ENCODE measurements around the gene CCDC88C. TPM values are rescaled to one million over a fixed set of nuclear protein-coding genes. Genes with fewer than 3 reads are reported as not detected.

CCDC88C gene
- total RNA-seq, 1 experiment from 2014 or later = 64.8 TPM

DNA sequence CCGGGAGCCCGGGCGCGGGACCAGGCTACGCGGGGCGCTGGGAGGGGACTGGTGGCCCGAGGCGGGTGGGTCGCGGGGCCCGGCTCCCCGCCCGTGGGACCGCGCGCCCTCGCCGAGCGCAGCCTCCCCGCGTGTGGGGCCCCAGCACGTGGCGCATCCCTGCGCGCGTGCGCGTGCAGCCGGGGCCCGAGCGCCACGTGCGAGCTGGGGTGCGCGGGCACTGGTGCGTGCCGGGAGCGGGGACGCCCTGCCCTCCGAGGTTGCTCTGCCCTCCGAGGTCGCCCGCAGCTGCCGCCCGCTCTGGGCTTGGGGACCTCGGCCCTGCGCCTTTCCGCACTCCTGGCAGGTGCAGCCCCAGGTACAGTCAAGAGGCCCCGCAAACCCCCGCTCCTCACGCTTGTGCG, 365 bp upstream of the CCDC88C start:
- DNase-seq (ENCODE audit: low spot score) = peak; percentile 46
- POLR2A ChIA-PET = interaction anchor here (1.3 kb wide), 1 partner anchor 63 kb away, joined by 3 read pairs; no protein-coding TSS in a partner anchor
- CTCF ChIA-PET = interaction anchor here (0.6 to 7.0 kb wide), 20 partner anchors 9 to 512 kb away, joined by 3 to 97 read pairs (median 4); no protein-coding TSS in a partner anchor
- TF ChIP-seq, protein P1, sequence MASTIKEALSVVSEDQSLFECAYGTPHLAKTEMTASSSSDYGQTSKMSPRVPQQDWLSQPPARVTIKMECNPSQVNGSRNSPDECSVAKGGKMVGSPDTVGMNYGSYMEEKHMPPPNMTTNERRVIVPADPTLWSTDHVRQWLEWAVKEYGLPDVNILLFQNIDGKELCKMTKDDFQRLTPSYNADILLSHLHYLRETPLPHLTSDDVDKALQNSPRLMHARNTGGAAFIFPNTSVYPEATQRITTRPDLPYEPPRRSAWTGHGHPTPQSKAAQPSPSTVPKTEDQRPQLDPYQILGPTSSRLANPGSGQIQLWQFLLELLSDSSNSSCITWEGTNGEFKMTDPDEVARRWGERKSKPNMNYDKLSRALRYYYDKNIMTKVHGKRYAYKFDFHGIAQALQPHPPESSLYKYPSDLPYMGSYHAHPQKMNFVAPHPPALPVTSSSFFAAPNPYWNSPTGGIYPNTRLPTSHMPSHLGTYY (CRISPR knock-in tag; IDR thresholded peaks at IDR 0.05) = 0 out of 2 replicates have a peak, but pooled peaks have one; percentile 32
- TF ChIP-seq CBFB (CRISPR knock-in tag; IDR thresholded peaks at IDR 0.05; ENCODE audit: low read depth) (no peak), SMAD4 (CRISPR knock-in tag; IDR thresholded peaks at IDR 0.05) (no peak), FOXP1 (CRISPR knock-in tag; IDR thresholded peaks at IDR 0.05; ENCODE audit: borderline replicate concordance) (peak; percentile 98), FOXK1 (CRISPR knock-in tag; IDR thresholded peaks at IDR 0.05) (peak; percentile 88), GABPB1 (CRISPR knock-in tag; IDR thresholded peaks at IDR 0.05) (peak; percentile 26; the same call in 1 of the 2 replicates), NFYB (CRISPR knock-in tag; conservative IDR thresholded peaks at IDR 0.05; ENCODE audit: low read depth) (0 out of 2 replicates have a peak, but pooled peaks have one; percentile 30), SP1 (CRISPR knock-in tag; conservative IDR thresholded peaks at IDR 0.05) (peak; percentile 43; the same call in 1 of the 2 replicates), NR3C1 (CRISPR knock-in tag; conservative IDR thresholded peaks at IDR 0.05; ENCODE audit: low read depth) (no peak), NR2C2 (CRISPR knock-in tag; IDR thresholded peaks at IDR 0.05) (peak; percentile 72), NFATC4 (CRISPR knock-in tag; IDR thresholded peaks at IDR 0.05) (no peak), TEAD1 (CRISPR knock-in tag; IDR thresholded peaks at IDR 0.05) (no peak), TCF7 (CRISPR knock-in tag; IDR thresholded peaks at IDR 0.05; ENCODE audit: low read depth) (peak; percentile 94), NR1H2 (CRISPR knock-in tag; IDR thresholded peaks at IDR 0.05) (no peak), PRRX2 (CRISPR knock-in tag; IDR thresholded peaks at IDR 0.05) (0 out of 2 replicates have a peak, but pooled peaks have one; percentile 24), ETV6 (CRISPR knock-in tag; IDR thresholded peaks at IDR 0.05) (peak; percentile 85)
- TF ChIP-seq, protein P2, sequence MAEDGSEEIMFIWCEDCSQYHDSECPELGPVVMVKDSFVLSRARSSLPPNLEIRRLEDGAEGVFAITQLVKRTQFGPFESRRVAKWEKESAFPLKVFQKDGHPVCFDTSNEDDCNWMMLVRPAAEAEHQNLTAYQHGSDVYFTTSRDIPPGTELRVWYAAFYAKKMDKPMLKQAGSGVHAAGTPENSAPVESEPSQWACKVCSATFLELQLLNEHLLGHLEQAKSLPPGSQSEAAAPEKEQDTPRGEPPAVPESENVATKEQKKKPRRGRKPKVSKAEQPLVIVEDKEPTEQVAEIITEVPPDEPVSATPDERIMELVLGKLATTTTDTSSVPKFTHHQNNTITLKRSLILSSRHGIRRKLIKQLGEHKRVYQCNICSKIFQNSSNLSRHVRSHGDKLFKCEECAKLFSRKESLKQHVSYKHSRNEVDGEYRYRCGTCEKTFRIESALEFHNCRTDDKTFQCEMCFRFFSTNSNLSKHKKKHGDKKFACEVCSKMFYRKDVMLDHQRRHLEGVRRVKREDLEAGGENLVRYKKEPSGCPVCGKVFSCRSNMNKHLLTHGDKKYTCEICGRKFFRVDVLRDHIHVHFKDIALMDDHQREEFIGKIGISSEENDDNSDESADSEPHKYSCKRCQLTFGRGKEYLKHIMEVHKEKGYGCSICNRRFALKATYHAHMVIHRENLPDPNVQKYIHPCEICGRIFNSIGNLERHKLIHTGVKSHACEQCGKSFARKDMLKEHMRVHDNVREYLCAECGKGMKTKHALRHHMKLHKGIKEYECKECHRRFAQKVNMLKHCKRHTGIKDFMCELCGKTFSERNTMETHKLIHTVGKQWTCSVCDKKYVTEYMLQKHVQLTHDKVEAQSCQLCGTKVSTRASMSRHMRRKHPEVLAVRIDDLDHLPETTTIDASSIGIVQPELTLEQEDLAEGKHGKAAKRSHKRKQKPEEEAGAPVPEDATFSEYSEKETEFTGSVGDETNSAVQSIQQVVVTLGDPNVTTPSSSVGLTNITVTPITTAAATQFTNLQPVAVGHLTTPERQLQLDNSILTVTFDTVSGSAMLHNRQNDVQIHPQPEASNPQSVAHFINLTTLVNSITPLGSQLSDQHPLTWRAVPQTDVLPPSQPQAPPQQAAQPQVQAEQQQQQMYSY (CRISPR knock-in tag; IDR thresholded peaks at IDR 0.05) = peak; percentile 49; the same call in 1 of the 2 replicates
- TF ChIP-seq, protein P3, sequence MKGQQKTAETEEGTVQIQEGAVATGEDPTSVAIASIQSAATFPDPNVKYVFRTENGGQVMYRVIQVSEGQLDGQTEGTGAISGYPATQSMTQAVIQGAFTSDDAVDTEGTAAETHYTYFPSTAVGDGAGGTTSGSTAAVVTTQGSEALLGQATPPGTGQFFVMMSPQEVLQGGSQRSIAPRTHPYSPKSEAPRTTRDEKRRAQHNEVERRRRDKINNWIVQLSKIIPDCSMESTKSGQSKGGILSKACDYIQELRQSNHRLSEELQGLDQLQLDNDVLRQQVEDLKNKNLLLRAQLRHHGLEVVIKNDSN (CRISPR knock-in tag; IDR thresholded peaks at IDR 0.05) = no peak
- TF ChIP-seq, protein P4, sequence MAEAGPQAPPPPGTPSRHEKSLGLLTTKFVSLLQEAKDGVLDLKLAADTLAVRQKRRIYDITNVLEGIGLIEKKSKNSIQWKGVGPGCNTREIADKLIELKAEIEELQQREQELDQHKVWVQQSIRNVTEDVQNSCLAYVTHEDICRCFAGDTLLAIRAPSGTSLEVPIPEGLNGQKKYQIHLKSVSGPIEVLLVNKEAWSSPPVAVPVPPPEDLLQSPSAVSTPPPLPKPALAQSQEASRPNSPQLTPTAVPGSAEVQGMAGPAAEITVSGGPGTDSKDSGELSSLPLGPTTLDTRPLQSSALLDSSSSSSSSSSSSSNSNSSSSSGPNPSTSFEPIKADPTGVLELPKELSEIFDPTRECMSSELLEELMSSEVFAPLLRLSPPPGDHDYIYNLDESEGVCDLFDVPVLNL (CRISPR knock-in tag; IDR thresholded peaks at IDR 0.05; ENCODE audit: borderline replicate concordance, low read depth) = 0 out of 2 replicates have a peak, but pooled peaks have one; percentile 67
- TF ChIP-seq, protein P5, sequence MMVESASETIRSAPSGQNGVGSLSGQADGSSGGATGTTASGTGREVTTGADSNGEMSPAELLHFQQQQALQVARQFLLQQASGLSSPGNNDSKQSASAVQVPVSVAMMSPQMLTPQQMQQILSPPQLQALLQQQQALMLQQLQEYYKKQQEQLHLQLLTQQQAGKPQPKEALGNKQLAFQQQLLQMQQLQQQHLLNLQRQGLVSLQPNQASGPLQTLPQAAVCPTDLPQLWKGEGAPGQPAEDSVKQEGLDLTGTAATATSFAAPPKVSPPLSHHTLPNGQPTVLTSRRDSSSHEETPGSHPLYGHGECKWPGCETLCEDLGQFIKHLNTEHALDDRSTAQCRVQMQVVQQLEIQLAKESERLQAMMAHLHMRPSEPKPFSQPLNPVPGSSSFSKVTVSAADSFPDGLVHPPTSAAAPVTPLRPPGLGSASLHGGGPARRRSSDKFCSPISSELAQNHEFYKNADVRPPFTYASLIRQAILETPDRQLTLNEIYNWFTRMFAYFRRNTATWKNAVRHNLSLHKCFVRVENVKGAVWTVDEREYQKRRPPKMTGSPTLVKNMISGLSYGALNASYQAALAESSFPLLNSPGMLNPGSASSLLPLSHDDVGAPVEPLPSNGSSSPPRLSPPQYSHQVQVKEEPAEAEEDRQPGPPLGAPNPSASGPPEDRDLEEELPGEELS (CRISPR knock-in tag; IDR thresholded peaks at IDR 0.05) = peak; percentile 98
- TF ChIP-seq, protein P6, sequence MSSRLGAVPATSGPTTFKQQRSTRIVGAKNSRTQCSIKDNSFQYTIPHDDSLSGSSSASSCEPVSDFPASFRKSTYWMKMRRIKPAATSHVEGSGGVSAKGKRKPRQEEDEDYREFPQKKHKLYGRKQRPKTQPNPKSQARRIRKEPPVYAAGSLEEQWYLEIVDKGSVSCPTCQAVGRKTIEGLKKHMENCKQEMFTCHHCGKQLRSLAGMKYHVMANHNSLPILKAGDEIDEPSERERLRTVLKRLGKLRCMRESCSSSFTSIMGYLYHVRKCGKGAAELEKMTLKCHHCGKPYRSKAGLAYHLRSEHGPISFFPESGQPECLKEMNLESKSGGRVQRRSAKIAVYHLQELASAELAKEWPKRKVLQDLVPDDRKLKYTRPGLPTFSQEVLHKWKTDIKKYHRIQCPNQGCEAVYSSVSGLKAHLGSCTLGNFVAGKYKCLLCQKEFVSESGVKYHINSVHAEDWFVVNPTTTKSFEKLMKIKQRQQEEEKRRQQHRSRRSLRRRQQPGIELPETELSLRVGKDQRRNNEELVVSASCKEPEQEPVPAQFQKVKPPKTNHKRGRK (CRISPR knock-in tag; IDR thresholded peaks at IDR 0.05; ENCODE audit: borderline replicate concordance) = no peak
- TF ChIP-seq, protein P7, sequence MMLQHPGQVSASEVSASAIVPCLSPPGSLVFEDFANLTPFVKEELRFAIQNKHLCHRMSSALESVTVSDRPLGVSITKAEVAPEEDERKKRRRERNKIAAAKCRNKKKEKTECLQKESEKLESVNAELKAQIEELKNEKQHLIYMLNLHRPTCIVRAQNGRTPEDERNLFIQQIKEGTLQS (CRISPR knock-in tag; conservative IDR thresholded peaks at IDR 0.05) = no peak
- TF ChIP-seq, protein P8, sequence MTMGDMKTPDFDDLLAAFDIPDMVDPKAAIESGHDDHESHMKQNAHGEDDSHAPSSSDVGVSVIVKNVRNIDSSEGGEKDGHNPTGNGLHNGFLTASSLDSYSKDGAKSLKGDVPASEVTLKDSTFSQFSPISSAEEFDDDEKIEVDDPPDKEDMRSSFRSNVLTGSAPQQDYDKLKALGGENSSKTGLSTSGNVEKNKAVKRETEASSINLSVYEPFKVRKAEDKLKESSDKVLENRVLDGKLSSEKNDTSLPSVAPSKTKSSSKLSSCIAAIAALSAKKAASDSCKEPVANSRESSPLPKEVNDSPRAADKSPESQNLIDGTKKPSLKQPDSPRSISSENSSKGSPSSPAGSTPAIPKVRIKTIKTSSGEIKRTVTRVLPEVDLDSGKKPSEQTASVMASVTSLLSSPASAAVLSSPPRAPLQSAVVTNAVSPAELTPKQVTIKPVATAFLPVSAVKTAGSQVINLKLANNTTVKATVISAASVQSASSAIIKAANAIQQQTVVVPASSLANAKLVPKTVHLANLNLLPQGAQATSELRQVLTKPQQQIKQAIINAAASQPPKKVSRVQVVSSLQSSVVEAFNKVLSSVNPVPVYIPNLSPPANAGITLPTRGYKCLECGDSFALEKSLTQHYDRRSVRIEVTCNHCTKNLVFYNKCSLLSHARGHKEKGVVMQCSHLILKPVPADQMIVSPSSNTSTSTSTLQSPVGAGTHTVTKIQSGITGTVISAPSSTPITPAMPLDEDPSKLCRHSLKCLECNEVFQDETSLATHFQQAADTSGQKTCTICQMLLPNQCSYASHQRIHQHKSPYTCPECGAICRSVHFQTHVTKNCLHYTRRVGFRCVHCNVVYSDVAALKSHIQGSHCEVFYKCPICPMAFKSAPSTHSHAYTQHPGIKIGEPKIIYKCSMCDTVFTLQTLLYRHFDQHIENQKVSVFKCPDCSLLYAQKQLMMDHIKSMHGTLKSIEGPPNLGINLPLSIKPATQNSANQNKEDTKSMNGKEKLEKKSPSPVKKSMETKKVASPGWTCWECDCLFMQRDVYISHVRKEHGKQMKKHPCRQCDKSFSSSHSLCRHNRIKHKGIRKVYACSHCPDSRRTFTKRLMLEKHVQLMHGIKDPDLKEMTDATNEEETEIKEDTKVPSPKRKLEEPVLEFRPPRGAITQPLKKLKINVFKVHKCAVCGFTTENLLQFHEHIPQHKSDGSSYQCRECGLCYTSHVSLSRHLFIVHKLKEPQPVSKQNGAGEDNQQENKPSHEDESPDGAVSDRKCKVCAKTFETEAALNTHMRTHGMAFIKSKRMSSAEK (CRISPR knock-in tag; IDR thresholded peaks at IDR 0.05; ENCODE audit: borderline replicate concordance) = no peak

More for the DNA sequence above, 365 bp upstream of the CCDC88C start:
- H3K36me3 Mint-ChIP-seq = peaks cover 5% of the 10 kb centered on the region; the same call in 1 of the 2 replicates
- H3K9me3 Mint-ChIP-seq = no peaks in the 10 kb centered on the region
- H3K4me3 Mint-ChIP-seq = peak overlapping the region; percentile 53
- ATAC-seq = peak; percentile 10
- no peaks in the 10 kb centered on the region; the same call in 1 of the 2 replicates for H3K27me3 Mint-ChIP-seq (ENCODE audit: low read depth)
- H3K27ac Mint-ChIP-seq = no peak overlapping the region
- peaks cover 40% of the 10 kb centered on the region for H3K4me1 Mint-ChIP-seq
